NCI-H524 (cell line): Measurements from ENCODE around the gene PDCD1LG2.
"Not testable (repeated sequence)": the region's sequence is repeated elsewhere in the genome, so short reads cannot be mapped to it uniquely, and the experiment has no call there.

Experiments used
- DNase-seq, 2 experiments: peaks; one replicate each; lab custom pipeline; 2025; lab: John Stamatoyannopoulos, UW

Gene PDCD1LG2

GRCh38 chr9:5510360-5510931, at the start of gene PDCD1LG2:
TSS of gene PDCD1LG2 (plus strand) at chr9:5510531. CDS start at chr9:5522547, 12,016 bp downstream.
- DNase-seq = no peak

DNA sequence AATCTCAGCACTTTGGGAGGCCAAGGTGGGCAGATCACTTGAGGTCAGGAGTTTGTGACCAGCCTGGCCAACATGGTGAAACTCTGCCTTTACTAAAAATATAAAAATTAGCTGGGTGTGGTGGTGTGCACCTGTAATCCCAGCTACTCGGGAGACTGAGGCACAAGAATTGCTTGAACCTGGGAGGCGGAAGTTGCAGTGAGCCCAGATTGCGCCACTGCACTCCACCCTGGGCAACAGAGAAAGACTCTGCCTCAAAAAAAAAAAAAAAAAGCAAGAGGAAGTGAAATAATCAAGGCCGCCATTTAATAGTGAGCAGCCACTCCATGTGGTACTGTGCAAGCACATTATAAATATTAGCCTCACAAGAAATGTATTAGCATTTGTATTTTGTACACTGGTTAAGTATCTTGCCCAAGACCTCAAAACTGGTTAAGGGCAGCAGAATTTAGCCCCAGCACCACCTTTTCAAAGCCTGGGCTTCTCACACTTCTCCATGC, 45.5 kb upstream of the PDCD1LG2 start:
- DNase-seq = not testable (repeated sequence)

DNA sequence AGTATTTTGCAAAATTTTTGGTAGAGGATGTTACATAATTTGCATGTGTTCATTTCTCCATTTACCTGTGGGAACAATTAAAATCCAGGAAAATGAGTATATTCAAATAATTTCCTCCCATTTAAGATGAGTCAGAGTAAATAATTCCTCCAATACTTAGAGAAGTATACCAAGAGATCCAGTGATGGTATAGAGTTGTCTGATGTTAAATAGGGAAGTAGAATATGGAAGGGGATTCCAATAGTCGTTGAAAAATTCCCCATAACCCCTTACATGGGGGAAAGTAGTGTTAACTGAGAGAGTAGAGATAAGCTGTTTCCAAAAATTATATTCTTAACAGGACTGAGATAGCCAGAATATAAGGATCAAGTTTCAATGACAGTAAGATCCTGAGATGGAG, 44.3 kb upstream of the PDCD1LG2 start:
- DNase-seq = no peak

DNA sequence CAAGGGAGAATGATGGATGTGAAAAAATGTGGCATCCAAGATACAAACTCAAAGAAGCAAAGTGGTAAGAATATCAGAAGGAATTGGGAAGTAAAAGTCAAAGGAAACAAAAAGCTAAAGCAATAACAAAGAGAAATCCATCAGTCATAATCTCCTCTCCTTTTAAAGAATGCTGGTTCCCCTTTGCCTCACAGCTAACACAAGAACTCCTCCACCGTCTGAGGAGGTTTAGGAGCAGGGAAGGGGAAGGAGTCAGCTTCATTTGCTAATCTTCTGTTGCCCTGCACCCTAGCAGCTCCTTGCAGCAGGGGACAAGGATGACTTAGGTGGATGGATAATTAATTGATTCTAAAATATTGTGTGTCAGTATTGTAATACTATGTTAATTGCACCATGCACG, 43.6 kb upstream of the PDCD1LG2 start:
- no peak for DNase-seq

DNA sequence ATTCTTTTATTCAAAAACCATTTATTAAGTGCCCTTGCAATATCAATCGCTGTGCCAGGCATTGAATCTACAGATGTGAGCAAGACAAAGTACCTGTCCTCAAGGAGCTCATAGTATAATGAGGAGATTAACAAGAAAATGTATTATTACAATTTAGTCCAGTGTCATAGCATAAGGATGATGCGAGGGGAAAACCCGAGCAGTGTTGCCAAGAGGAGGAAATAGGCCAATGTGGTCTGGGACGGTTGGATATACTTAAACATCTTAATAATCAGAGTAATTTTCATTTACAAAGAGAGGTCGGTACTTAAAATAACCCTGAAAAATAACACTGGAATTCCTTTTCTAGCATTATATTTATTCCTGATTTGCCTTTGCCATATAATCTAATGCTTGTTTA, 41.5 kb upstream of the PDCD1LG2 start:
- no peak for DNase-seq

DNA sequence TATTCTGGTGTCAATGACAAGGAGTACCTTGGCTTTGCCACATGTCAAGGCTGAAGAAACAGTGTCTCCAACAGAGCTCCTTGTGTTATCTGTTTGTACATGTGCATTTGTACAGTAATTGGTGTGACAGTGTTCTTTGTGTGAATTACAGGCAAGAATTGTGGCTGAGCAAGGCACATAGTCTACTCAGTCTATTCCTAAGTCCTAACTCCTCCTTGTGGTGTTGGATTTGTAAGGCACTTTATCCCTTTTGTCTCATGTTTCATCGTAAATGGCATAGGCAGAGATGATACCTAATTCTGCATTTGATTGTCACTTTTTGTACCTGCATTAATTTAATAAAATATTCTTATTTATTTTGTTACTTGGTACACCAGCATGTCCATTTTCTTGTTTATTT, 40.2 kb upstream of the PDCD1LG2 start:
- DNase-seq = no peak

DNA sequence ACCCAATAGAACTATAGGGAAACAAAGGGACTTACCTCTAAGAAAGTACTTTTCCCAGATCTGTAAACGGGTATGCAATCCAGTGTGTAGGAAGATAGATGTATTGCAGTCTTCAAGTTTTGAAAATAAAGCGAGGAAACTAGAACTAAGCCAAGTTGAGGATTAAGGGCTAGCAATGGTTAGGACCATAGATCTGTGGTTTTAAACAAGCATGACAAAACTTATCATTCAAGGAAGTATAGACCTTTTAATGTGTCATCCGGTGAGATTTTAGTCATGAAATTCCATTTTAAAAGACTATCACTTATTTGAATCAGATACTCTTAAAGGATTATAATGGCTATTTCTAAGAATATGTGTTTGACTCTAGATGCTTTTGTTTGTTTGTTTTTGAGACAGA, 39.5 kb upstream of the PDCD1LG2 start:
- DNase-seq = no peak

- not testable (repeated sequence) for DNase-seq
Measured at GRCh38 chr9:5475611-5476010, 34.7 kb upstream of the PDCD1LG2 start.

- DNase-seq = no peak
Measured at GRCh38 chr9:5478206-5478605, 32.1 kb upstream of the PDCD1LG2 start.

DNA sequence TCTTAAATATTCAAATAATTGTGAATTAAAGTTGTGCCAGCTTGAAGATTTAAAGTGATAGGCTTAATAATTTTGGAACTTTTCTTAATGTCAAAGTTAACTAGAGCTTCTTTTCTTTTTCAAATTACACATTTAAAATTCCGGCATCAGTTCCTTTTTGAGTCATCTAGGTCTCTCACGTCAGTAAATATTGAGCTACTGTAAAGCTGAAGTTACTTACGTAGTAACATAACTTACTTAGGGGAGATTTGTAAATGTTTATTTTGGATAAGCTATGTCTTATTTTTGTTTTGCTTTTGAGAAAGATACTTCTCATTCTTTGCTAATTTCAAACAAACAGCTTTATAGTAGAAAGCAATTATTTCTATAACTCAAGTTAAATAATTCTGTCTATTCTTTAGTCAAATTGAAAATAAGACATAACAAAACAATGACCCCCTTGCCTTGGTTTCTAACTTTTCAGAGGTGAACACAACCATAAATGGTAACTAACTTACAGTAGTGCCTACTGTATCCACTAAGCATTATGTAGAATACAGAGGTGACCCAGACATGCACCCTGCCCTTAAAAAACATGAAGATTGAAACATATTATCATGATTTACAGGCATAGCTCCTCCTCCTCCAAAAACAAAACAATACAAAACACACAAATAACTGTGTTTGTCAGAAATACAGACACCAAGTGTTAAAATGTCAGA, 30.2 kb upstream of the PDCD1LG2 start:
- DNase-seq = no peak

- no peak for DNase-seq
Measured at GRCh38 chr9:5480919-5481318, 29.4 kb upstream of the PDCD1LG2 start.

- no peak for DNase-seq
Measured at GRCh38 chr9:5481322-5482040, 28.9 kb upstream of the PDCD1LG2 start.

GRCh38 chr9:5482194-5482593, 28.1 kb upstream of the PDCD1LG2 start:
- DNase-seq = no peak

DNA sequence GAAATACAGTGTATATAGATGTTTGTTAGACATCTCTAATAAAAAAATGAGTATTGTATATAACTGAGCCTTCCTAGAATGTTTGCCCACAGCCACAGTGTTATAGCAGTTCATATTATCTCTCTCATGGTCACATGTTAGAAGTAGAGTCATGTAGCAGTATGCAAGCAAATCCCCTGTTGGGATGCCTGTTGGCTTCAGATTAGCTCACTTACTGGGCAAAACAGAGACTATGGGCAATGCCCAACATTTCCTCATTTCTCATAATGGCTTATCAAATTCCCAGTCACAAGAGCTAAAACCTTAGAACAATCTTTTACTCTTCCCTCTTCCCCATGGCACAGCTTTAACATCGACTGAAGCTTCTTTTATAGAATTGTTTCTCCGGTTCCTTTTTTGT, 27.0 kb upstream of the PDCD1LG2 start:
- DNase-seq = no peak

- DNase-seq = no peak
Measured at GRCh38 chr9:5485378-5486085, 24.8 kb upstream of the PDCD1LG2 start.

DNA sequence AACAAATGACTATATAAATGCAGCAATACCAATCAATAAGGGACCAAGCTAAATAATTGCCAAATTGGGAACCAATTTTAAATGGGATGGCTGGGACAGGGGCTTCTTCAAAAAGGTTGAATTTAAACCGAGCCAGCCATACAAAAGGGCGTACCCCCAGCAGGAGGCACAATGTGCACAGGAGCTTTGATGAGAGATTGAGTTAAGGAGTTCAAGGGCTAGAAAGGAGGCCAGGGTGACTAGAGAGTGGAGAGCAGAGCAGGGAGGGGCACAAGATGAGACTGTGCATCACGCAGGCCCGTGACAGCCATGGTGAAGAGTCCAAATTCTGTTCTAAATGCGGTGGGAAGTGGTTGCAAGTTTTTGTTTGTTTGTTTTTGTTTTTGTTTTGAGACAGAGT, 23.3 kb upstream of the PDCD1LG2 start:
- DNase-seq = no peak

GRCh38 chr9:5488221-5489008, 21.9 kb upstream of the PDCD1LG2 start:
- no peak for DNase-seq

- DNase-seq = no peak
Measured at GRCh38 chr9:5489630-5490490, 20.5 kb upstream of the PDCD1LG2 start.

- no peak for DNase-seq
Measured at GRCh38 chr9:5492965-5493678, 17.2 kb upstream of the PDCD1LG2 start.
